Measurements from ENCODE around the gene KPNA6. TPM values are rescaled to one million over a fixed set of nuclear protein-coding genes. Genes with fewer than 3 reads are reported as not detected.

KPNA6 gene
- total and polyA plus RNA-seq, 4 donors, result 29.6 to 39.1 (median 33.7) TPM

DNA sequence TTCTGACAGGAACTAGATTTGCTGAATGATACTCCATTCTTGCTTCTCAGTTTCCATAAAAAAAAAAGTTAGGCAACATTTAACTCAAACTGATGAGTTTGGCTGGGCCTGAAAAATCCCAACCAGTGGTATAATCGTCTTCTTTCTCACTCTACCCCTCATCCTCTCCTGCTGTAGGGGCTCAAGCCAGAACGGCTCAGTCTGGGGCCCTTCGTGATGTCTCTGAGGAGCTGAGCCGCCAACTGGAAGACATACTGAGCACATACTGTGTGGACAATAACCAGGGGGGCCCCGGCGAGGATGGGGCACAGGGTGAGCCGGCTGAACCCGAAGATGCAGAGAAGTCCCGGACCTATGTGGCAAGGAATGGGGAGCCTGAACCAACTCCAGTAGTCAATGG, 73.2 kb downstream of the KPNA6 start:
- Histone ChIP-seq H3K27me3 (ENCODE audit: control insufficient read depth, insufficient read depth, low read length) (no peaks in the 10 kb centered on the region), H3K9me3 (ENCODE audit: control insufficient read depth, insufficient read depth, low read length) (no peaks in the 10 kb centered on the region), H3K36me3 (ENCODE audit: control insufficient read depth, insufficient read depth, low read length) (peaks cover 43% of the 10 kb centered on the region), H3K27ac (ENCODE audit: low read depth, low read length) (peak overlapping the region; percentile 97), H3K4me1 (ENCODE audit: control insufficient read depth, insufficient read depth, low read length) (peaks cover 27% of the 10 kb centered on the region), H3K4me3 (ENCODE audit: low read depth, low read length) (peak overlapping the region; percentile 87)
- WGBS (ENCODE audit: insufficient coverage), result 83% methylated on average over 9 of the region's 9 CpGs
- DNase-seq (ENCODE audit: low read depth in 4 of 6, low spot score in 6 of 6), result no peak

GRCh38 chr1:32181563-32181962, 73.7 kb downstream of the KPNA6 start:
- Histone ChIP-seq H3K27ac (ENCODE audit: low read depth, low read length) (no peak overlapping the region), H3K4me1 (ENCODE audit: control insufficient read depth, insufficient read depth, low read length) (peaks cover 27% of the 10 kb centered on the region), H3K4me3 (ENCODE audit: low read depth, low read length) (no peak overlapping the region), H3K9me3 (ENCODE audit: control insufficient read depth, insufficient read depth, low read length) (no peaks in the 10 kb centered on the region), H3K36me3 (ENCODE audit: control insufficient read depth, insufficient read depth, low read length) (peaks cover 48% of the 10 kb centered on the region), H3K27me3 (ENCODE audit: control insufficient read depth, insufficient read depth, low read length) (no peaks in the 10 kb centered on the region)
- 94% methylated on average over 4 of the region's 5 CpGs for WGBS (ENCODE audit: insufficient coverage)
- DNase-seq (ENCODE audit: low read depth in 4 of 6, low spot score in 6 of 6), result no peak

DNA sequence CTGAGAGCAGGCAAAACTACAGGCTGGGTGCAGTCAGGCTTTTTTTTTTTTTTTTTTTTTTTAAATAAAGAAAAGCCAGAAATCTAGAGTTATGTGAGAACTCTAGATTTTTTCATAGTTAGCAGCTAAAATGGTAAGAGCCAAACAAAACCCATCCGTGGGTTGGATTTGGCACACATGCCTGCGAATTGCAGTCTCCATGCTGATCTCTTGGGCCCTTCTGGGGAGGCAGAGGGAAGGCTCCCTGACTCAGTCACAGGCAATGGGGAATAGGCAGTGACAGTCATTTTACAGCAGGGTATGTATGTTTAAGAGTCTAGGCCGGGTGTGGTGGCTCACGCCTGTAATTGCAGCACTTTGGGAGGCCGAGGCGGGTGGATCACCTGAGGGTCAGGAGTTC, 74.2 kb downstream of the KPNA6 start:
- H3K27ac ChIP-seq (ENCODE audit: low read depth, low read length), result no peak overlapping the region
- no peaks in the 10 kb centered on the region for H3K27me3 ChIP-seq (ENCODE audit: control insufficient read depth, insufficient read depth, low read length)
- no peaks in the 10 kb centered on the region for H3K9me3 ChIP-seq (ENCODE audit: control insufficient read depth, insufficient read depth, low read length)
- no peak for DNase-seq (ENCODE audit: low read depth in 4 of 6, low spot score in 6 of 6)
- peaks cover 53% of the 10 kb centered on the region for H3K36me3 ChIP-seq (ENCODE audit: control insufficient read depth, insufficient read depth, low read length)
- WGBS (ENCODE audit: insufficient coverage), result 95% methylated on average over 6 of the region's 6 CpGs
- H3K4me1 ChIP-seq (ENCODE audit: control insufficient read depth, insufficient read depth, low read length), result peaks cover 27% of the 10 kb centered on the region
- H3K4me3 ChIP-seq (ENCODE audit: low read depth, low read length), result no peak overlapping the region

DNA sequence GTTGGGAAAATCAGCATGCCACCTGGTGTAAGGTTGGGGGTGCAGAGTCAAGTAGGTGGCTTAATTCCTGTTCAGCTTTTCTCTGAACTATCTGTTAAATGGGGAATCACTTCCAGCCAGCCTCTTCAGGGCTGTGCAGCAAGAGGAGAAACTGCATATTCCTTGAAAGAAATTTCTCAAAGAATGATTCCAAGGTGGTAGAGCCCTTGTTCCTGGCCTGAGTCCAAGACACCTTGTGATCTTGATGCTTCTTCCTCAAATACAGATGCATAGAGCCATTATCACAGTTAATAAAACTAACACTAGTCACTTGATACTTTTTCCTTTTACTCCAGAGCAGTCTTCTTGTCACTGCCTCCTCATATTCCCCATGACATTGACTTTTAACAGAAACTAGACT, 76.8 kb downstream of the KPNA6 start:
- peaks cover 23% of the 10 kb centered on the region for H3K4me1 ChIP-seq (ENCODE audit: control insufficient read depth, insufficient read depth, low read length)
- no peaks in the 10 kb centered on the region for H3K27me3 ChIP-seq (ENCODE audit: control insufficient read depth, insufficient read depth, low read length)
- no peak for DNase-seq (ENCODE audit: low read depth in 4 of 6, low spot score in 6 of 6)
- peaks cover 75% of the 10 kb centered on the region for H3K36me3 ChIP-seq (ENCODE audit: control insufficient read depth, insufficient read depth, low read length)
- no peaks in the 10 kb centered on the region for H3K9me3 ChIP-seq (ENCODE audit: control insufficient read depth, insufficient read depth, low read length)
- no peak overlapping the region for H3K4me3 ChIP-seq (ENCODE audit: low read depth, low read length)
- no peak overlapping the region for H3K27ac ChIP-seq (ENCODE audit: low read depth, low read length)

- no peak overlapping the region for H3K27ac ChIP-seq (ENCODE audit: low read depth, low read length)
- no peaks in the 10 kb centered on the region for H3K27me3 ChIP-seq (ENCODE audit: control insufficient read depth, insufficient read depth, low read length)
- peaks cover 12% of the 10 kb centered on the region for H3K4me1 ChIP-seq (ENCODE audit: control insufficient read depth, insufficient read depth, low read length)
- DNase-seq (ENCODE audit: low read depth in 4 of 6, low spot score in 6 of 6), result no peak
- peaks cover 82% of the 10 kb centered on the region for H3K36me3 ChIP-seq (ENCODE audit: control insufficient read depth, insufficient read depth, low read length)
- 100% methylated on average over 2 of the region's 2 CpGs for WGBS (ENCODE audit: insufficient coverage)
- no peaks in the 10 kb centered on the region for H3K9me3 ChIP-seq (ENCODE audit: control insufficient read depth, insufficient read depth, low read length)
- no peak overlapping the region for H3K4me3 ChIP-seq (ENCODE audit: low read depth, low read length)
Measured at GRCh38 chr1:32186077-32186476, 78.2 kb downstream of the KPNA6 start.

DNA sequence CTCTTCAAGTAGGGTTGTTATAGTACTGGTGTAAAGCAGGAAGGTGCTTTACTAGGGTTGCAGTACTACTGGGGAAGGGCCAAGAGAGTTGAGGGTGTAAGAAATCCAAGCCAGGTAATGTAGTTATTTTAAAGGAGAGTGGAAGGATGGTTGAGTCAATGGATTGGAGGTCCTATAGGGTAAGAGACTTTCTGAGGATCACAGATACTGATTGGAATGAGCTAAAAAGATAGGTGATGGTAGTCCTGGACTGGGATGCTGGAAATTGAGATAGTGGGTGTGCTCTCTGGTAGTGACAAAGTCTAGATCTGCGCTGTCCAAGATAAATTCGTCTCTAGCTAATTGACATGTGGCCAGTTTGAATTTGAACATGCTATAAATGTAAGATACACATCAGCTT, 78.6 kb downstream of the KPNA6 start:
- Histone ChIP-seq H3K4me1 (ENCODE audit: control insufficient read depth, insufficient read depth, low read length) (peaks cover 8% of the 10 kb centered on the region), H3K27me3 (ENCODE audit: control insufficient read depth, insufficient read depth, low read length) (no peaks in the 10 kb centered on the region), H3K27ac (ENCODE audit: low read depth, low read length) (no peak overlapping the region), H3K4me3 (ENCODE audit: low read depth, low read length) (no peak overlapping the region), H3K9me3 (ENCODE audit: control insufficient read depth, insufficient read depth, low read length) (no peaks in the 10 kb centered on the region), H3K36me3 (ENCODE audit: control insufficient read depth, insufficient read depth, low read length) (peaks cover 82% of the 10 kb centered on the region)
- DNase-seq (ENCODE audit: low read depth in 4 of 6, low spot score in 6 of 6), result no peak
- WGBS (ENCODE audit: insufficient coverage), result no CpG with 5 or more reads among the region's 2 CpGs

- Histone ChIP-seq H3K27me3 (ENCODE audit: control insufficient read depth, insufficient read depth, low read length) (no peaks in the 10 kb centered on the region), H3K27ac (ENCODE audit: low read depth, low read length) (no peak overlapping the region), H3K36me3 (ENCODE audit: control insufficient read depth, insufficient read depth, low read length) (peaks cover 83% of the 10 kb centered on the region), H3K4me3 (ENCODE audit: low read depth, low read length) (no peak overlapping the region), H3K9me3 (ENCODE audit: control insufficient read depth, insufficient read depth, low read length) (no peaks in the 10 kb centered on the region), H3K4me1 (ENCODE audit: control insufficient read depth, insufficient read depth, low read length) (no peaks in the 10 kb centered on the region)
- no peak for DNase-seq (ENCODE audit: low read depth in 4 of 6, low spot score in 6 of 6)
- WGBS (ENCODE audit: insufficient coverage), result 90% methylated on average over 8 of the region's 9 CpGs
Measured at GRCh38 chr1:32187850-32188249, 80.0 kb downstream of the KPNA6 start.

- Histone ChIP-seq H3K27ac (ENCODE audit: low read depth, low read length) (no peak overlapping the region), H3K4me3 (ENCODE audit: low read depth, low read length) (no peak overlapping the region), H3K9me3 (ENCODE audit: control insufficient read depth, insufficient read depth, low read length) (no peaks in the 10 kb centered on the region), H3K36me3 (ENCODE audit: control insufficient read depth, insufficient read depth, low read length) (peaks cover 92% of the 10 kb centered on the region), H3K4me1 (ENCODE audit: control insufficient read depth, insufficient read depth, low read length) (no peaks in the 10 kb centered on the region), H3K27me3 (ENCODE audit: control insufficient read depth, insufficient read depth, low read length) (no peaks in the 10 kb centered on the region)
- no peak for DNase-seq (ENCODE audit: low read depth in 4 of 6, low spot score in 6 of 6)
- WGBS (ENCODE audit: insufficient coverage), result 97% methylated on average over 8 of the region's 8 CpGs
Measured at GRCh38 chr1:32192220-32192948, 84.5 kb downstream of the KPNA6 start.

DNA sequence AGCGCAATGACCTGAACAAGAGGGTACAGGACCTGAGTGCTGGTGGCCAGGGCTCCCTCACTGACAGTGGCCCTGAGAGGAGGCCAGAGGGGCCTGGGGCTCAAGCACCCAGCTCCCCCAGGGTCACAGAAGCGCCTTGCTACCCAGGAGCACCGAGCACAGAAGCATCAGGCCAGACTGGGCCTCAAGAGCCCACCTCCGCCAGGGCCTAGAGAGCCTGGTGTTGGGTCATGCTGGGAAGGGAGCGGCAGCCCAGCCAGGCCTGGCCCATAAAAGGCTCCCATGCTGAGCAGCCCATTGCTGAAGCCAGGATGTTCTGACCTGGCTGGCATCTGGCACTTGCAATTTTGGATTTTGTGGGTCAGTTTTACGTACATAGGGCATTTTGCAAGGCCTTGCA, 87.1 kb downstream of the KPNA6 start:
- H3K36me3 ChIP-seq (ENCODE audit: control insufficient read depth, insufficient read depth, low read length), result peaks cover 79% of the 10 kb centered on the region
- H3K27ac ChIP-seq (ENCODE audit: low read depth, low read length), result no peak overlapping the region

GRCh38 chr1:32195531-32195930, 87.7 kb downstream of the KPNA6 start:
- peaks cover 29% of the 10 kb centered on the region for H3K4me1 ChIP-seq (ENCODE audit: control insufficient read depth, insufficient read depth, low read length)
- peaks cover 74% of the 10 kb centered on the region for H3K36me3 ChIP-seq (ENCODE audit: control insufficient read depth, insufficient read depth, low read length)
- no peak overlapping the region for H3K4me3 ChIP-seq (ENCODE audit: low read depth, low read length)
- DNase-seq (ENCODE audit: low read depth in 4 of 6, low spot score in 6 of 6), result no peak
- no peaks in the 10 kb centered on the region for H3K27me3 ChIP-seq (ENCODE audit: control insufficient read depth, insufficient read depth, low read length)
- no peak overlapping the region for H3K27ac ChIP-seq (ENCODE audit: low read depth, low read length)
- no peaks in the 10 kb centered on the region for H3K9me3 ChIP-seq (ENCODE audit: control insufficient read depth, insufficient read depth, low read length)
- WGBS (ENCODE audit: insufficient coverage), result 83% methylated on average over 2 of the region's 3 CpGs

More for the DNA sequence above, 87.1 kb downstream of the KPNA6 start:
- H3K27me3 ChIP-seq (ENCODE audit: control insufficient read depth, insufficient read depth, low read length), result no peaks in the 10 kb centered on the region
- H3K4me1 ChIP-seq (ENCODE audit: control insufficient read depth, insufficient read depth, low read length), result peaks cover 23% of the 10 kb centered on the region
- 87% methylated on average over 6 of the region's 6 CpGs for WGBS (ENCODE audit: insufficient coverage)
- no peak for DNase-seq (ENCODE audit: low read depth in 4 of 6, low spot score in 6 of 6)
- H3K9me3 ChIP-seq (ENCODE audit: control insufficient read depth, insufficient read depth, low read length), result no peaks in the 10 kb centered on the region
- H3K4me3 ChIP-seq (ENCODE audit: low read depth, low read length), result no peak overlapping the region

Measured in spinal cord (tissue), 10 donors.